Liver (tissue), 9 donors: ENCODE data around the gene SLC18A2. TPM values are rescaled to one million over a fixed set of nuclear protein-coding genes. Genes with fewer than 3 reads are reported as not detected.

Experiments used
- DNase-seq: peaks from one replicate; pipeline ENCODE4 v3.0.0-alpha.2; 2017; ENCODE audit warnings: low spot score
- H3K27ac ChIP-seq, 2 donors: one replicate each; pipeline ENCODE4 v1.7.0; 2013; ENCODE audit warnings: inconsistent platforms in 2 of 2, low read length in 2 of 2, control low read depth in 1 of 2, low read depth in 1 of 2, mild to moderate bottlenecking in 1 of 2
- H3K27me3 ChIP-seq, 4 donors: one replicate each; pipeline versions ENCODE4 v1.6.1 to v1.7.0; 2013; ENCODE audit warnings: low read length in 3 of 4, inconsistent platforms in 1 of 4, mild to moderate bottlenecking in 1 of 4, moderate library complexity in 1 of 4; ENCODE audit not compliant: control insufficient read depth in 4 of 4, insufficient read depth in 4 of 4
- H3K36me3 ChIP-seq, 4 donors: one replicate each; pipeline versions ENCODE4 v1.6.1 to v1.7.0; 2013; ENCODE audit warnings: low read length in 3 of 4, mild to moderate bottlenecking in 3 of 4, low read depth in 1 of 4, moderate library complexity in 1 of 4; ENCODE audit not compliant: control insufficient read depth in 4 of 4, insufficient read depth in 3 of 4
- H3K4me1 ChIP-seq, 4 donors: one replicate each; pipeline versions ENCODE4 v1.6.1 to v1.7.0; 2013; ENCODE audit warnings: low read length in 3 of 4, mild to moderate bottlenecking in 3 of 4, moderate library complexity in 1 of 4; ENCODE audit not compliant: control insufficient read depth in 4 of 4, insufficient read depth in 4 of 4
- H3K4me3 ChIP-seq, 3 donors: one replicate each; pipeline versions ENCODE4 v1.6.1 to v1.7.0; 2013; ENCODE audit warnings: low read length in 3 of 3, control low read depth in 1 of 3, low read depth in 1 of 3, mild to moderate bottlenecking in 1 of 3
- H3K9ac ChIP-seq, 2 donors: one replicate each; pipeline ENCODE4 v1.7.0; 2013; ENCODE audit warnings: low read length in 2 of 2, mild to moderate bottlenecking in 2 of 2, moderate library complexity in 2 of 2, control low read depth in 1 of 2, low read depth in 1 of 2
- H3K9me3 ChIP-seq, 4 donors: one replicate each; pipeline versions ENCODE4 v1.6.1 to v1.7.0; 2013; ENCODE audit warnings: low read length in 3 of 4; ENCODE audit not compliant: control insufficient read depth in 4 of 4
- EGR1 ChIP-seq, 2 donors: IDR thresholded peaks; 2 replicates each; pipeline ENCODE4 v1.6.1; 2016 to 2018; ENCODE audit warnings: antibody characterized with exemption in 2 of 2, low read depth in 2 of 2
- FOXA1 ChIP-seq: IDR thresholded peaks from 2 replicates; pipeline ENCODE4 v1.6.1; 2016; ENCODE audit warnings: antibody characterized with exemption
- GABPA ChIP-seq, 2 donors: IDR thresholded peaks in 1 of 2; conservative IDR thresholded peaks in 1 of 2; 2 replicates each; pipeline ENCODE4 v1.6.1; 2016; ENCODE audit warnings: antibody characterized with exemption in 2 of 2, mild to moderate bottlenecking in 1 of 2, moderate library complexity in 1 of 2
- HNF4A ChIP-seq, 2 donors: conservative IDR thresholded peaks; 2 replicates each; pipeline ENCODE4 v1.6.1; 2016; ENCODE audit warnings: antibody characterized with exemption in 2 of 2, mild to moderate bottlenecking in 2 of 2
- NR2F2 ChIP-seq: IDR thresholded peaks from 2 replicates; pipeline ENCODE4 v1.6.1; 2016; ENCODE audit warnings: antibody characterized with exemption
- RAD21 ChIP-seq, 2 donors: IDR thresholded peaks; 2 replicates each; pipeline ENCODE4 v1.6.1; 2016; ENCODE audit warnings: antibody characterized with exemption in 2 of 2, mild to moderate bottlenecking in 2 of 2
- TAF1 ChIP-seq: conservative IDR thresholded peaks from 2 replicates; pipeline ENCODE4 v1.6.1; 2016; ENCODE audit warnings: antibody characterized with exemption, mild to moderate bottlenecking
- WGBS: extraction: QIAGEN DNeasy Blood & Tissue Kit; methylation state at CpG from one replicate; pipeline ENCODE4 v1.1.7; 2013; 5-methylcytosine and 5-hydroxymethylcytosine counted together
- polyA plus RNA-seq, 2 donors: library from polyadenylated mRNA; stranded (reverse) in 1 of 2; unstranded in 1 of 2; fragments of 200-250 nt in 1 of 2; fragments of >200 nt in 1 of 2; fragmentation: Nextera tagmentation in 1 of 2; extraction: Ambion mirVana in 1 of 2; gene quantifications; one replicate each; pipeline versions ENCODE4 v1.2.1 to v1.2.3, GENCODE V29; 2013 to 2015
- total RNA-seq, 2 donors: library from RNA; depleted of rRNA; stranded (reverse); fragments of >200 nt; gene quantifications; one replicate each; pipeline ENCODE4 v1.2.3, GENCODE V29; 2014
- TF ChIP-seq, protein P1 (sequence below): fragments of 150-350 bp; IDR thresholded peaks from 2 replicates; pipeline ENCODE4 v1.5.1; 2017; ENCODE audit warnings: improper control_type of control experiment, low read depth, low read length; ENCODE audit not compliant: missing input control
- TF ChIP-seq, protein P2 (sequence below): IDR thresholded peaks from 2 replicates; pipeline ENCODE4 v1.6.1; 2016; ENCODE audit warnings: antibody characterized with exemption
- donor health status: healthy.
- donor health status: healthy.
- donor health status: healthy.
- donor health status: healthy.
- donor health status: healthy.

SLC18A2 gene
- total and polyA plus RNA-seq, 4 donors: 0.92 to 3.7 (median 1.4) TPM

DNA sequence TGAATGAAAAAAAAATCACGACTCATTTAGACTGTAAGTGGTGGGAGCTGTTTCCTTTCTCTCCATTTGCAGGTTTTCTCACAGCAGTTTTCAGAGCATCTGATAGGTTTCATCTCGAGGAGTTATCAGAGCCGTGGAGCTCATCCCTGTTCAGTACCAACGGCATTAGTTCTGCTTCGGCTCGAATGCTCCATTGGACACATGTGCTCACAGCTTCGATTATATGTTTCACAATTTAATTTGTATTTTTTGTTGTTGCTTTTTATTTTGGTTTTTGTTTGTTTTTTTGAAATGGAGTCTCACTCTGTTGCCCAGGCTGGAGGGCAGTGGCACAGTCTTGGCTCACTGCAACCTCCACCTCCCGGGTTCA, 1.5 kb downstream of the SLC18A2 start:
- H3K4me1 ChIP-seq: peaks cover 0 to 12% (median 7%) of the 10 kb centered on the region in 4 donors
- no peaks in the 10 kb centered on the region for H3K36me3 ChIP-seq
- DNase-seq: no peak
- no peak overlapping the region for H3K27ac ChIP-seq
- peaks cover 0 to 10% (median 2%) of the 10 kb centered on the region in 4 donors for H3K27me3 ChIP-seq
- H3K9me3 ChIP-seq: no peaks in the 10 kb centered on the region
- H3K9ac ChIP-seq: no peak overlapping the region
- WGBS: 85% methylated on average over 8 of the region's 8 CpGs
- no peak for TF ChIP-seq GABPA (IDR thresholded peaks at IDR 0.05 in 1 of 2, conservative IDR thresholded peaks at IDR 0.05 in 1 of 2)
- TF ChIP-seq, protein P1, sequence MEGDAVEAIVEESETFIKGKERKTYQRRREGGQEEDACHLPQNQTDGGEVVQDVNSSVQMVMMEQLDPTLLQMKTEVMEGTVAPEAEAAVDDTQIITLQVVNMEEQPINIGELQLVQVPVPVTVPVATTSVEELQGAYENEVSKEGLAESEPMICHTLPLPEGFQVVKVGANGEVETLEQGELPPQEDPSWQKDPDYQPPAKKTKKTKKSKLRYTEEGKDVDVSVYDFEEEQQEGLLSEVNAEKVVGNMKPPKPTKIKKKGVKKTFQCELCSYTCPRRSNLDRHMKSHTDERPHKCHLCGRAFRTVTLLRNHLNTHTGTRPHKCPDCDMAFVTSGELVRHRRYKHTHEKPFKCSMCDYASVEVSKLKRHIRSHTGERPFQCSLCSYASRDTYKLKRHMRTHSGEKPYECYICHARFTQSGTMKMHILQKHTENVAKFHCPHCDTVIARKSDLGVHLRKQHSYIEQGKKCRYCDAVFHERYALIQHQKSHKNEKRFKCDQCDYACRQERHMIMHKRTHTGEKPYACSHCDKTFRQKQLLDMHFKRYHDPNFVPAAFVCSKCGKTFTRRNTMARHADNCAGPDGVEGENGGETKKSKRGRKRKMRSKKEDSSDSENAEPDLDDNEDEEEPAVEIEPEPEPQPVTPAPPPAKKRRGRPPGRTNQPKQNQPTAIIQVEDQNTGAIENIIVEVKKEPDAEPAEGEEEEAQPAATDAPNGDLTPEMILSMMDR: no peak
- H3K4me3 ChIP-seq: no peak overlapping the region

DNA sequence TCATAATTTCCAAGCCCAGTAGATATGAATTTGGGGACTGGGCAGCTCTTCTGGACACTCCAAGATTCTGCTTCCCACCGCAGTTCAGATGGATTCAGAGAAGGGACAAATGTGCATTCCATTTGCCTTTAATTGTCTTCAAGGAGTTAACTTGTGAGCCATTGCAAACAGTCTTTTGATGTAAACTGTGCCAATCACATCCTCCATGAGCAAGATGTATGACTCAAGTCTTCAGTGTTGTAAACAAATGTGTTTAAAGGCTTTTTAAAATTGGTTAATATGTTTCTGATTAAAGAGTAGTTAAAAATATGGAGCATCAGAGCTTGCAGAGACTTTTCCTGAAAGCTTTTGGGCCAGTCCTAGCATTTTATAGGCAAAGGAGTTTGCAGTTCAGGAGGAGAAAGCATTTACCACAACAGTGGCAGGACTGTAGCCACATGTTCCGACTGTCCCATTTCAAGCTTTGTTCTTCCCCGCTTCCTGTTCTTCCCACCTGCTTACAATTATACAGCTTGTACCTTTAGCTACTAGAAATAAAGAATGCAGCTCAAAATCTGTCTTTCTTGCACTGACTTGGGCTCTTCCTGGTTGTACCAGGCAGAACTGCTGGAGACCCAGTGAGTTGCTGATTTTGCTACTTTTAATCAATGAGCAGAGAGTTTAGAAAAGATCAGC, 6.2 kb downstream of the SLC18A2 start:
- no peaks in the 10 kb centered on the region for H3K4me1 ChIP-seq
- peaks cover 0 to 5% (median 0%) of the 10 kb centered on the region in 4 donors for H3K27me3 ChIP-seq
- no peak overlapping the region for H3K9ac ChIP-seq
- DNase-seq: no peak
- H3K36me3 ChIP-seq: no peaks in the 10 kb centered on the region
- 87% methylated on average over 3 of the region's 3 CpGs for WGBS
- TF ChIP-seq NR2F2 (no peak), FOXA1 (no peak), HNF4A (conservative IDR thresholded peaks at IDR 0.05) (no peak), RAD21 (IDR thresholded peaks at IDR 0.05) (no peak), EGR1 (IDR thresholded peaks at IDR 0.05; ENCODE audit: low read depth in 2 of 2) (no peak)
- TF ChIP-seq, protein P1: no peak
- TF ChIP-seq, protein P2, sequence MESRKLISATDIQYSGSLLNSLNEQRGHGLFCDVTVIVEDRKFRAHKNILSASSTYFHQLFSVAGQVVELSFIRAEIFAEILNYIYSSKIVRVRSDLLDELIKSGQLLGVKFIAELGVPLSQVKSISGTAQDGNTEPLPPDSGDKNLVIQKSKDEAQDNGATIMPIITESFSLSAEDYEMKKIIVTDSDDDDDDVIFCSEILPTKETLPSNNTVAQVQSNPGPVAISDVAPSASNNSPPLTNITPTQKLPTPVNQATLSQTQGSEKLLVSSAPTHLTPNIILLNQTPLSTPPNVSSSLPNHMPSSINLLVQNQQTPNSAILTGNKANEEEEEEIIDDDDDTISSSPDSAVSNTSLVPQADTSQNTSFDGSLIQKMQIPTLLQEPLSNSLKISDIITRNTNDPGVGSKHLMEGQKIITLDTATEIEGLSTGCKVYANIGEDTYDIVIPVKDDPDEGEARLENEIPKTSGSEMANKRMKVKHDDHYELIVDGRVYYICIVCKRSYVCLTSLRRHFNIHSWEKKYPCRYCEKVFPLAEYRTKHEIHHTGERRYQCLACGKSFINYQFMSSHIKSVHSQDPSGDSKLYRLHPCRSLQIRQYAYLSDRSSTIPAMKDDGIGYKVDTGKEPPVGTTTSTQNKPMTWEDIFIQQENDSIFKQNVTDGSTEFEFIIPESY: no peak
- H3K4me3 ChIP-seq: no peak overlapping the region
- no peaks in the 10 kb centered on the region for H3K9me3 ChIP-seq
- H3K27ac ChIP-seq: no peak overlapping the region

DNA sequence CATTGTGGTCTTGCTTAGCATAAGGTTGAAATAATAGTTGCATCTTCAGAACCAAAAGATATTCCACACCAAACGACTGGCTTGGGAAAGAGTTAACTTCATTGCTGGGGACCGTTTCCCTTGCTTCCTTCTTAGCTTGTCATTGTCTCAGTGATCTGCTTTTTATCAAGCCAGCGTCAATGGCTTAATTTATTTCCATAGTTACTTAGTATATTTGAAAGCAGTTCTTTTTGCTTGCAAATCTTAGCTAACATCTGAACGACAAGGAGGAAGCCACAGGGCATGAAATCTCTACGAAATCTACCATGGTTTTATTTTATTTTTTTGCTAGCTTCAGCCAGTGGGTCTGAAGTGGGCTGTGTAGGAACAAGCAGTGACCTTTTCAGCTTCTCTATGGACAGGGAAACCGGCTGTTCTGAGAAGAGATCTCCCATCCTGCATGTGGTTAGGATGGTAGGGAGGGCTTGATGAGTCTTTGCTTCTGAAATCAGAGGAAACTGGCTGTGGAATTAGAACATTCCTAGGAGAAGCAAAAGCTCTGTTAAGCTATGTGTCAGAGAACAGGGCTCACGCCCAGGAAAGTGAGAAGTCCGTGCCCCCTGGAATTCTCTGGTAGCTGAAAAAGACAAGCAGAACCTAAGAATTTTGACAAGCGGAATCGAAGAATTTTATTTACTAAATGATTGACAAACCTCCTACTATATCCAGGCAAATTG, 8.0 kb downstream of the SLC18A2 start:
- Histone ChIP-seq H3K4me3 (no peak overlapping the region), H3K36me3 (no peaks in the 10 kb centered on the region), H3K27ac (no peak overlapping the region), H3K4me1 (no peaks in the 10 kb centered on the region), H3K27me3 (no peaks in the 10 kb centered on the region), H3K9me3 (no peaks in the 10 kb centered on the region), H3K9ac (no peak overlapping the region)
- TF ChIP-seq RAD21 (IDR thresholded peaks at IDR 0.05) (no peak), TAF1 (no peak), GABPA (IDR thresholded peaks at IDR 0.05 in 1 of 2, conservative IDR thresholded peaks at IDR 0.05 in 1 of 2) (no peak), HNF4A (conservative IDR thresholded peaks at IDR 0.05) (no peak)
- 49% methylated on average over 10 of the region's 10 CpGs for WGBS
- DNase-seq: no peak
